LoVo (cell line): ENCODE measurements around the gene IFNW1.

Source experiments
- DNase-seq: peaks from one replicate; pipeline ENCODE4 v3.0.0-alpha.2; 2016; ENCODE audit warnings: low spot score

IFNW1 gene

GRCh38 chr9:21110708-21111576 lies 30.7 kb downstream of the IFNW1 start:
- DNase-seq = peak; percentile 73

- DNase-seq = no peak
These were observed 36.8 kb downstream of the IFNW1 start for GRCh38 chr9:21104787-21105186.

GRCh38 chr9:21102305-21102704 lies 39.3 kb downstream of the IFNW1 start:
- no peak for DNase-seq

GRCh38 chr9:21097817-21098216 lies 43.8 kb downstream of the IFNW1 start:
- DNase-seq = no peak

GRCh38 chr9:21096901-21097255 lies 44.8 kb downstream of the IFNW1 start:
- no peak for DNase-seq

- DNase-seq = peak; percentile 23
These were observed 45.3 kb downstream of the IFNW1 start for GRCh38 chr9:21096172-21096900.

GRCh38 chr9:21095561-21095960 lies 46.1 kb downstream of the IFNW1 start:
- DNase-seq = no peak
